ENCODE measurements around the gene KCNMA1.

KCNMA1 gene

DNA sequence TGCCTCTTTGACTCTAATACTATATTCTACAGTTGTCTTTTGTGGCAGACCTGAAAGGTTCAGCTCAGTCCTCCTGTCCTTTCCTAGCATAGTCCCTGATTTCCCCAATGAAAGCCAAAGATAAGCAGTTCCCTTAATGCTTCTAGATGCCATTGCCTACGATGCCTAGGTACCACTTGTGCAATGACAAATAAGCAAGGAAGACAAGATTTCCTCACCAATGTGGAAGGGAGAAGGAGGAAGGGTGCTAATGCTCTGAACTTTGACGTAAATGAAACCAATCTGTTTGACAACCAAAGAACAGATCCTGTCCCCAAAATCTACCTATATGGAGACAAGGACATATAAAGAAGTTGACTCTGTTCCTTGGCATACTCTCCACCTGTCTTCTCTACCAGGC is 393.3 kb downstream of the KCNMA1 start:
- H3K9me3 ChIP-seq (ENCODE audit: control insufficient read depth, low read length): no peaks in the 10 kb centered on the region
- no peak overlapping the region for H2BK5ac ChIP-seq (ENCODE audit: low read depth, low read length, poor library complexity, severe bottlenecking)
- H2BK120ac ChIP-seq (ENCODE audit: low read depth, low read length): no peak overlapping the region
- H3K4me2 ChIP-seq (ENCODE audit: low read length, poor library complexity, severe bottlenecking): no peak overlapping the region
- H4K91ac ChIP-seq (ENCODE audit: low read length): no peak overlapping the region
- peaks cover 4% of the 10 kb centered on the region for H3K4me1 ChIP-seq (ENCODE audit: control insufficient read depth, insufficient read depth, low read depth, low read length)
- no peak overlapping the region for H3K23ac ChIP-seq (ENCODE audit: low read length in 2 of 2)
- no peak overlapping the region for H3K14ac ChIP-seq (ENCODE audit: low read length in 2 of 2)
- WGBS: 89% methylated on average over 1 of the region's 2 CpGs
- no peaks in the 10 kb centered on the region for H3K79me1 ChIP-seq (replicated peaks; ENCODE audit: low read length, poor library complexity, severe bottlenecking)
- no peaks in the 10 kb centered on the region for H3K36me3 ChIP-seq (ENCODE audit: control insufficient read depth in 1 of 2, insufficient read depth in 2 of 2, low read depth in 1 of 2, low read length in 2 of 2)
- H2AK5ac ChIP-seq (ENCODE audit: low read length, severe bottlenecking): no peak overlapping the region
- H2BK12ac ChIP-seq (ENCODE audit: low read length in 2 of 2): peak overlapping the region; percentile 37 to 38
- H3K4me3 ChIP-seq (ENCODE audit: insufficient read depth in 1 of 2, low read depth in 1 of 2, low read length in 2 of 2): no peak overlapping the region
- H3K27me3 ChIP-seq (ENCODE audit: control insufficient read depth in 1 of 2, insufficient read depth in 1 of 2, low read length in 2 of 2): no peaks in the 10 kb centered on the region
- H2AFZ ChIP-seq (ENCODE audit: low read depth, low read length): no peak overlapping the region
- peak overlapping the region in 1 of 2 experiments; percentile 16 for H3K18ac ChIP-seq (ENCODE audit: low read depth in 1 of 2, low read length in 2 of 2)
- H3K9ac ChIP-seq (ENCODE audit: low read length): no peak overlapping the region
- no peak overlapping the region for H2BK15ac ChIP-seq (ENCODE audit: low read depth, poor library complexity, severe bottlenecking)
- no peak overlapping the region for H4K8ac ChIP-seq (ENCODE audit: low read length)
- no peak overlapping the region for H3K27ac ChIP-seq (ENCODE audit: low read length, poor library complexity, severe bottlenecking)
- peak overlapping the region in 1 of 2 experiments; percentile 24 for H3K4ac ChIP-seq (ENCODE audit: low read depth in 1 of 2, low read length in 2 of 2)
- DNase-seq: no peak

DNA sequence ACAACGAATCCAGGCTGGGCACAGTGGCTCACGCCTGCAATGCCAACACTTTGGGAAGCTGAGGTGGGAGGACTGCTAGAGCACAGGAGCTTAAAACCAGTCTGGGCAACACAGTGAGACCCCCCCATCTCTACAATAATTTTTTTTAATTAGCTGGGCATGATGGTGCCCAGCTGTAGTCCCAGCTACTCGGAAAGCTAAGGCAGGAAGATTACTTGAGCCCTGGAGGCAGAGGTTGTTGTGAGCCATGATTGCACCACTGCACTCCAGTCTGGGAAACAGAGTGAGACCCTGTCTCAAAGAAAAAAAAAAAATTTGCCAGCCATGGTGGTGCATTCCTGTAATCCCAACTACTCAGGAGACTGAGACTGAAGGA is 396.3 kb downstream of the KCNMA1 start:
- H3K36me3 ChIP-seq (ENCODE audit: control insufficient read depth in 1 of 2, insufficient read depth in 2 of 2, low read depth in 1 of 2, low read length in 2 of 2): peaks cover 0 to 3% of the 10 kb centered on the region in 2 experiments
- H3K23ac ChIP-seq (ENCODE audit: low read length in 2 of 2): no peak overlapping the region
- H3K9me3 ChIP-seq (ENCODE audit: control insufficient read depth, low read length): no peaks in the 10 kb centered on the region
- DNase-seq: no peak
- no peak overlapping the region for H3K4me3 ChIP-seq (ENCODE audit: insufficient read depth in 1 of 2, low read depth in 1 of 2, low read length in 2 of 2)
- no peak overlapping the region for H3K27ac ChIP-seq (ENCODE audit: low read length, poor library complexity, severe bottlenecking)
- no peak overlapping the region for H2BK15ac ChIP-seq (ENCODE audit: low read depth, poor library complexity, severe bottlenecking)
- H2AFZ ChIP-seq (ENCODE audit: low read depth, low read length): no peak overlapping the region
- no peak overlapping the region for H3K9ac ChIP-seq (ENCODE audit: low read length)
- no peak overlapping the region for H3K4me2 ChIP-seq (ENCODE audit: low read length, poor library complexity, severe bottlenecking)
- WGBS: 69% methylated on average over 3 of the region's 3 CpGs
- no peak overlapping the region for H3K18ac ChIP-seq (ENCODE audit: low read depth in 1 of 2, low read length in 2 of 2)
- H2AK5ac ChIP-seq (ENCODE audit: low read length, severe bottlenecking): no peak overlapping the region
- H3K14ac ChIP-seq (ENCODE audit: low read length in 2 of 2): no peak overlapping the region
- no peak overlapping the region for H2BK12ac ChIP-seq (ENCODE audit: low read length in 2 of 2)
- H3K4ac ChIP-seq (ENCODE audit: low read depth in 1 of 2, low read length in 2 of 2): no peak overlapping the region
- no peak overlapping the region for H4K8ac ChIP-seq (ENCODE audit: low read length)
- H2BK120ac ChIP-seq (ENCODE audit: low read depth, low read length): no peak overlapping the region
- H4K91ac ChIP-seq (ENCODE audit: low read length): no peak overlapping the region
- no peak overlapping the region for H2BK5ac ChIP-seq (ENCODE audit: low read depth, low read length, poor library complexity, severe bottlenecking)
- H3K27me3 ChIP-seq (ENCODE audit: control insufficient read depth in 1 of 2, insufficient read depth in 1 of 2, low read length in 2 of 2): no peaks in the 10 kb centered on the region
- H3K4me1 ChIP-seq (ENCODE audit: control insufficient read depth, insufficient read depth, low read depth, low read length): peaks cover 5% of the 10 kb centered on the region
- peaks cover 4% of the 10 kb centered on the region for H3K79me1 ChIP-seq (replicated peaks; ENCODE audit: low read length, poor library complexity, severe bottlenecking)

DNA sequence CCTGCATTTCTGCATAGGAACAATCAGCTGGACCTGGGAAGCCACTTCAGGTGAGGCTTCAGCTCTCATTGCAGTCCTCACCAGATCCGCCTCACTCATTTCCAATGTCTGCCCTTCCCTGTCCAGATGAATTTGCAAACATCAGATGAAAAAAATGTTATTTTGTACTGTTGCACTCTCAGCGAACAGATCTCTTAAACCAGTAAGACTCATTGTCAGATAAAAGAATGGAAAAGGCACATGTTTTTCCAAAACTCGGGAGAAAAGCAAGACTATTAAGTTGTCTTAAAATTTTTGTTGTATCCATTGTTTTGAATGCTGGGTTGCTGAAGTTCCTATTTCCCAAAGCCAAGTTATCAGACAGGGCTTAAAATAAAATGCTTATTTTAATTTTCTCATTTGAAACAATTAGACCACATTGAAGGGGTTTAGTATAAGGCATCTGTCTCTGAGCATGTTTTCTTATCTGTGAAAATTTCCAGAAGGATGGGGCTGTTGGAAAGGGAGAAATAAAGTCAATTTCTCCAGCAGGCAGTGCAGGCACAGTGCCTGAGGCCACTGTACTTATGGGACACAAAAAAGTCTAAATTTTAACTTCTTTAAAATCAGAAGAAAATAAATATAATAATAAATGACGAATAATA is 396.8 kb downstream of the KCNMA1 start:
- no peak overlapping the region for H2BK15ac ChIP-seq (ENCODE audit: low read depth, poor library complexity, severe bottlenecking)
- H3K27me3 ChIP-seq (ENCODE audit: control insufficient read depth in 1 of 2, insufficient read depth in 1 of 2, low read length in 2 of 2): no peaks in the 10 kb centered on the region
- H3K79me1 ChIP-seq (replicated peaks; ENCODE audit: low read length, poor library complexity, severe bottlenecking): peaks cover 6% of the 10 kb centered on the region
- peaks cover 0 to 3% of the 10 kb centered on the region in 2 experiments for H3K36me3 ChIP-seq (ENCODE audit: control insufficient read depth in 1 of 2, insufficient read depth in 2 of 2, low read depth in 1 of 2, low read length in 2 of 2)
- no peak overlapping the region for H4K91ac ChIP-seq (ENCODE audit: low read length)
- no peak overlapping the region for H2BK5ac ChIP-seq (ENCODE audit: low read depth, low read length, poor library complexity, severe bottlenecking)
- no peak overlapping the region for H3K4ac ChIP-seq (ENCODE audit: low read depth in 1 of 2, low read length in 2 of 2)
- no peak overlapping the region for H2AFZ ChIP-seq (ENCODE audit: low read depth, low read length)
- H3K23ac ChIP-seq (ENCODE audit: low read length in 2 of 2): no peak overlapping the region
- H3K14ac ChIP-seq (ENCODE audit: low read length in 2 of 2): no peak overlapping the region
- no peak for DNase-seq
- H3K4me3 ChIP-seq (ENCODE audit: insufficient read depth in 1 of 2, low read depth in 1 of 2, low read length in 2 of 2): no peak overlapping the region
- no peak overlapping the region for H2BK120ac ChIP-seq (ENCODE audit: low read depth, low read length)
- H2BK12ac ChIP-seq (ENCODE audit: low read length in 2 of 2): no peak overlapping the region
- no peaks in the 10 kb centered on the region for H3K9me3 ChIP-seq (ENCODE audit: control insufficient read depth, low read length)
- H3K9ac ChIP-seq (ENCODE audit: low read length): no peak overlapping the region
- no peak overlapping the region for H3K4me2 ChIP-seq (ENCODE audit: low read length, poor library complexity, severe bottlenecking)
- H2AK5ac ChIP-seq (ENCODE audit: low read length, severe bottlenecking): no peak overlapping the region
- peaks cover 5% of the 10 kb centered on the region for H3K4me1 ChIP-seq (ENCODE audit: control insufficient read depth, insufficient read depth, low read depth, low read length)
- 100% methylated on average over 4 of the region's 4 CpGs for WGBS
- peak overlapping the region in 1 of 2 experiments; percentile 61 for H3K18ac ChIP-seq (ENCODE audit: low read depth in 1 of 2, low read length in 2 of 2)
- no peak overlapping the region for H4K8ac ChIP-seq (ENCODE audit: low read length)
- H3K27ac ChIP-seq (ENCODE audit: low read length, poor library complexity, severe bottlenecking): no peak overlapping the region

DNA sequence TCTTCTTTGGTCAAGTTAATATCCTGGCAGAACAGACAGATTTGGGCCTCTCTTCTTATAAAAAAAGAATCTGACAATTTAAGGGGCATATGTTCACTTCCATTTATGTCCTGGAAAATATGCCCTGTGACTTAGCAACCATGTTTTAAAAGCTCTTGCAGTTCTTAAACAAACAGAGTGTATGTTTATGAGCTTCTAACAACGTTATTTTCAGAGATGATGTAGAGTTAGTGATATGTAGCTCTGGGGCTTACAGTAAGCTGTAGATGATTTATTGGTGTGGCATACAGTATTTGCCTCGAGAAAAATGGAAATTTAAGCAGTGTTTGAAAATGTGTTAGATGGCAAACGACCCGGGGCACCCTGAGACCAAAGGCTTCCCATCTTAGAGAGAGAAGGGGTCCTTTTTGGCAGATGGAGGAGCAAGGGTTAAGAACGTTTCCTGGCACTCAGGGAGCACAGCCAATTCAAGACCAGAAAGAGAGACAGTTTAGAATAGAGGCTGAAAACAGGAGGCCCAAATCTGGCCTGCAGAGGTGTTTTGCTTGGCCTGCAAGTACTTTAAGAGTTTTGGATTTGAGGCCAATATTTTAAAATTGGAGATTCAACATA is 397.5 kb downstream of the KCNMA1 start:
- no peak overlapping the region for H3K4ac ChIP-seq (ENCODE audit: low read depth in 1 of 2, low read length in 2 of 2)
- H2AFZ ChIP-seq (ENCODE audit: low read depth, low read length): no peak overlapping the region
- H2BK120ac ChIP-seq (ENCODE audit: low read depth, low read length): no peak overlapping the region
- H3K18ac ChIP-seq (ENCODE audit: low read depth in 1 of 2, low read length in 2 of 2): no peak overlapping the region
- H3K27me3 ChIP-seq (ENCODE audit: control insufficient read depth in 1 of 2, insufficient read depth in 1 of 2, low read length in 2 of 2): no peaks in the 10 kb centered on the region
- H2BK5ac ChIP-seq (ENCODE audit: low read depth, low read length, poor library complexity, severe bottlenecking): no peak overlapping the region
- H3K9me3 ChIP-seq (ENCODE audit: control insufficient read depth, low read length): no peaks in the 10 kb centered on the region
- H3K4me1 ChIP-seq (ENCODE audit: control insufficient read depth, insufficient read depth, low read depth, low read length): peaks cover 5% of the 10 kb centered on the region
- no peak overlapping the region for H3K23ac ChIP-seq (ENCODE audit: low read length in 2 of 2)
- no peak overlapping the region for H3K27ac ChIP-seq (ENCODE audit: low read length, poor library complexity, severe bottlenecking)
- H3K79me1 ChIP-seq (replicated peaks; ENCODE audit: low read length, poor library complexity, severe bottlenecking): peaks cover 6% of the 10 kb centered on the region
- H3K4me2 ChIP-seq (ENCODE audit: low read length, poor library complexity, severe bottlenecking): no peak overlapping the region
- WGBS: 58% methylated on average over 5 of the region's 5 CpGs
- no peak overlapping the region for H2BK15ac ChIP-seq (ENCODE audit: low read depth, poor library complexity, severe bottlenecking)
- DNase-seq: peak; percentile 54
- H3K4me3 ChIP-seq (ENCODE audit: insufficient read depth in 1 of 2, low read depth in 1 of 2, low read length in 2 of 2): no peak overlapping the region
- no peak overlapping the region for H4K8ac ChIP-seq (ENCODE audit: low read length)
- H2BK12ac ChIP-seq (ENCODE audit: low read length in 2 of 2): no peak overlapping the region
- H2AK5ac ChIP-seq (ENCODE audit: low read length, severe bottlenecking): no peak overlapping the region
- H3K9ac ChIP-seq (ENCODE audit: low read length): no peak overlapping the region
- peaks cover 0 to 3% of the 10 kb centered on the region in 2 experiments for H3K36me3 ChIP-seq (ENCODE audit: control insufficient read depth in 1 of 2, insufficient read depth in 2 of 2, low read depth in 1 of 2, low read length in 2 of 2)
- no peak overlapping the region for H4K91ac ChIP-seq (ENCODE audit: low read length)
- H3K14ac ChIP-seq (ENCODE audit: low read length in 2 of 2): no peak overlapping the region

Measured in mesenchymal stem cell (in vitro differentiated cells and primary cell).